SH-SY5Y (cell line): ENCODE results near the gene PACS2.

Source experiments
- GATA2 ChIP-seq: IDR thresholded peaks from 2 replicates; pipeline ENCODE4 v1.6.1; 2011; ENCODE audit warnings: mild to moderate bottlenecking, low read depth, low read length
- GATA3 ChIP-seq: IDR thresholded peaks from 2 replicates; pipeline ENCODE4 v1.6.1; 2011; ENCODE audit warnings: low read depth, mild to moderate bottlenecking, low read length, moderate library complexity

GRCh38 chr14:105304565-105304964, 10.0 kb upstream of the PACS2 start:
- no peak for TF ChIP-seq GATA3
- TF ChIP-seq GATA2, result no peak
